ENCODE measurements around the gene SAA4. TPM values are rescaled to one million over a fixed set of nuclear protein-coding genes. Genes with fewer than 3 reads are reported as not detected.

Gene SAA4
- total and polyA plus RNA-seq, 10 of the 15 experiments (the other 5 are each of a cell fraction or from before 2014, with no cell fraction given) = not detected

DNA sequence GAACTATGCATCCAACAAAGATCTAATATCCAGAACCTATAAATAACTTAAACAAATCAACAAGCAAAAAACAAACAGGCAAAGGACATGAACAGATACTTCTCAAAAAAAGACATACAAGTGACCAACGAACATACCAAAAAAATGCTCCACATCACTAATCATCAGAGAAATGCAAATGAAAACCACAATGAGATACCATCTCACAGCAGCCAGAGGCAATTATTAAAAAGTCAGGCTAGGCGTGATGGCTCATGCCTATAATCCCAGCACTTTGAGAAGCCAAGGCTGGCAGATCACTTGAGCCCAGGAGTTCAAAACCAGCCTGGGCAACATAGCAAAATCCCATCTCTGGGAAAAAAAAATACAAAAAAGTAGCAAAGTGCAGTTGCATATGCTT, 10.7 kb downstream of the SAA4 start:
- H3K9me3 ChIP-seq (replicated peaks; ENCODE audit: control insufficient read depth, insufficient read depth, low read length) = no peaks in the 10 kb centered on the region; the same call in 2 of the 3 replicates
- ATAC-seq = no peak
- H3K9ac ChIP-seq (ENCODE audit: control insufficient read depth, insufficient read depth, low read length) = no peak overlapping the region
- H3K4me2 ChIP-seq (ENCODE audit: control insufficient read depth, insufficient read depth) = no peak overlapping the region
- TF ChIP-seq, protein P1, sequence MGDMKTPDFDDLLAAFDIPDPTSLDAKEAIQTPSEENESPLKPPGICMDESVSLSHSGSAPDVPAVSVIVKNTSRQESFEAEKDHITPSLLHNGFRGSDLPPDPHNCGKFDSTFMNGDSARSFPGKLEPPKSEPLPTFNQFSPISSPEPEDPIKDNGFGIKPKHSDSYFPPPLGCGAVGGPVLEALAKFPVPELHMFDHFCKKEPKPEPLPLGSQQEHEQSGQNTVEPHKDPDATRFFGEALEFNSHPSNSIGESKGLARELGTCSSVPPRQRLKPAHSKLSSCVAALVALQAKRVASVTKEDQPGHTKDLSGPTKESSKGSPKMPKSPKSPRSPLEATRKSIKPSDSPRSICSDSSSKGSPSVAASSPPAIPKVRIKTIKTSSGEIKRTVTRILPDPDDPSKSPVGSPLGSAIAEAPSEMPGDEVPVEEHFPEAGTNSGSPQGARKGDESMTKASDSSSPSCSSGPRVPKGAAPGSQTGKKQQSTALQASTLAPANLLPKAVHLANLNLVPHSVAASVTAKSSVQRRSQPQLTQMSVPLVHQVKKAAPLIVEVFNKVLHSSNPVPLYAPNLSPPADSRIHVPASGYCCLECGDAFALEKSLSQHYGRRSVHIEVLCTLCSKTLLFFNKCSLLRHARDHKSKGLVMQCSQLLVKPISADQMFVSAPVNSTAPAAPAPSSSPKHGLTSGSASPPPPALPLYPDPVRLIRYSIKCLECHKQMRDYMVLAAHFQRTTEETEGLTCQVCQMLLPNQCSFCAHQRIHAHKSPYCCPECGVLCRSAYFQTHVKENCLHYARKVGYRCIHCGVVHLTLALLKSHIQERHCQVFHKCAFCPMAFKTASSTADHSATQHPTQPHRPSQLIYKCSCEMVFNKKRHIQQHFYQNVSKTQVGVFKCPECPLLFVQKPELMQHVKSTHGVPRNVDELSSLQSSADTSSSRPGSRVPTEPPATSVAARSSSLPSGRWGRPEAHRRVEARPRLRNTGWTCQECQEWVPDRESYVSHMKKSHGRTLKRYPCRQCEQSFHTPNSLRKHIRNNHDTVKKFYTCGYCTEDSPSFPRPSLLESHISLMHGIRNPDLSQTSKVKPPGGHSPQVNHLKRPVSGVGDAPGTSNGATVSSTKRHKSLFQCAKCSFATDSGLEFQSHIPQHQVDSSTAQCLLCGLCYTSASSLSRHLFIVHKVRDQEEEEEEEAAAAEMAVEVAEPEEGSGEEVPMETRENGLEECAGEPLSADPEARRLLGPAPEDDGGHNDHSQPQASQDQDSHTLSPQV (IDR thresholded peaks at IDR 0.05) = no peak
- TF ChIP-seq BMI1 (IDR thresholded peaks at IDR 0.05; ENCODE audit: borderline replicate concordance) (no peak), ZZZ3 (IDR thresholded peaks at IDR 0.05; ENCODE audit: control insufficient read depth, insufficient read length, low read depth) (no peak), ZSCAN29 (IDR thresholded peaks at IDR 0.05) (no peak), ZBED1 (IDR thresholded peaks at IDR 0.05; ENCODE audit: borderline replicate concordance) (no peak), POLR2A (IDR thresholded peaks at IDR 0.05; ENCODE audit: low read depth, low read length) (no peak), ELK1 (IDR thresholded peaks at IDR 0.05; ENCODE audit: low read depth, low read length) (no peak), MAX (IDR thresholded peaks at IDR 0.05; ENCODE audit: low read depth, low read length) (no peak), RBBP5 (conservative IDR thresholded peaks at IDR 0.05) (no peak), ESRRA (IDR thresholded peaks at IDR 0.05; ENCODE audit: low read length) (no peak), ASH2L (IDR thresholded peaks at IDR 0.05; ENCODE audit: borderline replicate concordance, low read depth) (no peak), BHLHE40 (IDR thresholded peaks at IDR 0.05; ENCODE audit: borderline replicate concordance in 1 of 2, low read depth in 2 of 2, low read length in 1 of 2) (no peak), CHD1 (IDR thresholded peaks at IDR 0.05; ENCODE audit: low read depth, low read length) (no peak), MYC (IDR thresholded peaks at IDR 0.05; ENCODE audit: insufficient read depth, insufficient read length, insufficient replicate concordance, low read length, severe bottlenecking) (no peak)
- SMC1A ChIA-PET (ENCODE audit: uncharacterized antibody, unreplicated experiment) = interaction anchor here (1.0 kb wide), 1 partner anchor 18 kb away, joined by 3 read pairs; no protein-coding TSS in a partner anchor
- intact Hi-C loops (cut with micrococcal nuclease; ENCODE audit: unreplicated experiment) (no loop called here), in situ Hi-C loops (cut with MboI) (no loop called here)
- 47% methylated on average over 2 of the region's 2 CpGs for WGBS (ENCODE audit: insufficient coverage, insufficient replicate concordance, low lambda C conversion rate, missing lambda C conversion rate)
- no peak for FAIRE-seq
- no peak for DNase-seq (ENCODE audit: low read depth, low spot score)
- POLR2A ChIA-PET = no interaction called here
- H3K79me2 ChIP-seq (ENCODE audit: control insufficient read depth, insufficient read depth, low read length) = no peaks in the 10 kb centered on the region
- H2AFZ ChIP-seq (ENCODE audit: control insufficient read depth, low read depth, low read length) = no peak overlapping the region
- RAD21 ChIA-PET (ENCODE audit: unreplicated experiment) = no interaction called here
- no peaks in the 10 kb centered on the region for H4K20me1 ChIP-seq (ENCODE audit: control insufficient read depth, insufficient read depth)
- CTCF ChIA-PET = interaction anchor here (1.6 kb wide), 1 partner anchor 9 kb away, joined by 4 read pairs; no protein-coding TSS in a partner anchor
- H3K36me3 ChIP-seq (ENCODE audit: control insufficient read depth in 2 of 2, insufficient read depth in 2 of 2, low read length in 1 of 2) = no peaks in the 10 kb centered on the region
- peaks cover 8% of the 10 kb centered on the region for H3K4me1 ChIP-seq (ENCODE audit: control insufficient read depth, insufficient read depth, low read length)
- H3K27ac ChIP-seq (ENCODE audit: control insufficient read depth, insufficient read depth) = no peak overlapping the region
- H3K27me3 ChIP-seq (replicated peaks in 1 of 2; ENCODE audit: control insufficient read depth in 2 of 2, insufficient read depth in 2 of 2, low read length in 1 of 2) = no peaks in the 10 kb centered on the region
- BruUV-seq (replicated peaks) = no TSS peak
- no peak overlapping the region for H3K4me3 ChIP-seq

Measured in GM12878 (cell line).